GM23338 (cell line): Measurements from ENCODE around the gene TNFAIP8L2. TPM values are rescaled to one million over a fixed set of nuclear protein-coding genes. Genes with fewer than 3 reads are reported as not detected.
A peak's percentile ranks its signal among the peaks of the same experiment; 100 is the strongest.

ENCODE experiments used
- ATAC-seq: fragments of 200-7000 bp; cut with Tn5 transposase; 3 replicates; pipeline ENCODE4 v1.9.1; 2020
- DNase-seq: peaks from one replicate; pipeline ENCODE4 v3.0.0-alpha.2; 2015; ENCODE audit warnings: low spot score
- H2AFZ ChIP-seq: fragments of 200-600 bp; sonication (generic); 2 replicates; pipeline ENCODE4 v1.8.0; 2016; ENCODE audit warnings: antibody characterized with exemption, mild to moderate bottlenecking, moderate library complexity
- H3F3A ChIP-seq: fragments of 200-600 bp; sonication (generic); replicated peaks from 2 replicates; pipeline ENCODE4 v1.8.0; 2017; ENCODE audit warnings: antibody characterized with exemption, mixed run types, low read depth
- H3K27ac ChIP-seq: fragments of 200-600 bp; sonication (generic); 2 replicates; pipeline ENCODE4 v1.6.1; 2016; ENCODE audit warnings: low read depth
- H3K27me3 ChIP-seq: fragments of 200-600 bp; sonication (generic); 2 replicates; pipeline ENCODE4 v1.8.0; 2016; ENCODE audit warnings: mild to moderate bottlenecking, mixed run types, moderate library complexity; ENCODE audit not compliant: insufficient read depth
- H3K36me3 ChIP-seq: fragments of 200-600 bp; sonication (generic); 2 replicates; pipeline ENCODE4 v1.8.0; 2016; ENCODE audit warnings: mild to moderate bottlenecking; ENCODE audit not compliant: insufficient read depth
- H3K4me1 ChIP-seq: fragments of 200-600 bp; sonication (generic); 2 replicates; pipeline ENCODE4 v1.8.0; 2016; ENCODE audit warnings: mild to moderate bottlenecking, moderate library complexity; ENCODE audit not compliant: insufficient read depth
- H3K4me2 ChIP-seq: fragments of 200-600 bp; sonication (generic); 2 replicates; pipeline ENCODE4 v1.7.1; 2017; ENCODE audit warnings: mixed run types
- H3K4me3 ChIP-seq: fragments of 200-600 bp; sonication (generic); 2 replicates; pipeline ENCODE4 v1.6.1; 2016; ENCODE audit warnings: mixed run types
- H3K79me2 ChIP-seq: fragments of 200-600 bp; sonication (generic); replicated peaks from 2 replicates; pipeline ENCODE4 v1.8.0; 2017; ENCODE audit warnings: mild to moderate bottlenecking; ENCODE audit not compliant: insufficient read depth
- H3K9me2 ChIP-seq: fragments of 200-600 bp; sonication (generic); 2 replicates; pipeline ENCODE4 v1.8.0; 2017; ENCODE audit not compliant: insufficient read depth
- H4K20me1 ChIP-seq: fragments of 200-600 bp; sonication (generic); replicated peaks from 2 replicates; pipeline ENCODE4 v1.8.0; 2017; ENCODE audit warnings: mild to moderate bottlenecking; ENCODE audit not compliant: insufficient read depth
- H3K27ac Mint-ChIP-seq: 2 replicates; pipeline ENCODE4 v1.8.0; 2020; ENCODE audit warnings: inconsistent platforms, mild to moderate bottlenecking, moderate library complexity, mixed read lengths
- H3K27me3 Mint-ChIP-seq: 3 replicates; pipeline ENCODE4 v1.8.0; 2022; ENCODE audit warnings: low read depth, mild to moderate bottlenecking, moderate library complexity, mixed read lengths, inconsistent platforms; ENCODE audit not compliant: insufficient read depth, poor library complexity
- H3K36me3 Mint-ChIP-seq: 3 replicates; pipeline ENCODE4 v1.8.0; 2021; ENCODE audit warnings: low read depth, mild to moderate bottlenecking, inconsistent platforms, moderate library complexity, mixed read lengths
- H3K4me1 Mint-ChIP-seq: 3 replicates; pipeline ENCODE4 v1.8.0; 2020; ENCODE audit warnings: mild to moderate bottlenecking, inconsistent platforms, mixed read lengths
- H3K4me3 Mint-ChIP-seq: 3 replicates; pipeline ENCODE4 v1.8.0; 2021; ENCODE audit warnings: moderate library complexity, mild to moderate bottlenecking, inconsistent platforms, mixed read lengths
- H3K9me3 Mint-ChIP-seq: 3 replicates; pipeline ENCODE4 v1.8.0; 2020; ENCODE audit warnings: moderate library complexity, mild to moderate bottlenecking, inconsistent platforms, mixed read lengths
- CREB1 ChIP-seq: fragments of 250-450 bp; sonication (Bioruptor Pico); IDR thresholded peaks from 2 replicates; pipeline ENCODE4 v1.5.0; 2020; ENCODE audit warnings: low read depth, mild to moderate bottlenecking, moderate library complexity
- EZH2 ChIP-seq: fragments of 200-600 bp; sonication (generic); IDR thresholded peaks from one replicate; pipeline ENCODE4 v1.8.0; 2017; ENCODE audit warnings: antibody characterized with exemption, mild to moderate bottlenecking, low read depth; ENCODE audit not compliant: unreplicated experiment
- EZH2phosphoT487 ChIP-seq: fragments of 200-600 bp; sonication (generic); IDR thresholded peaks from one replicate; pipeline ENCODE4 v1.8.1; 2018; ENCODE audit warnings: antibody characterized with exemption; ENCODE audit not compliant: unreplicated experiment
- JUNB ChIP-seq: IDR thresholded peaks from one replicate; pipeline ENCODE4 v1.6.1; 2016; ENCODE audit warnings: antibody characterized with exemption; ENCODE audit not compliant: unreplicated experiment
- NANOG ChIP-seq: IDR thresholded peaks from 2 replicates; pipeline ENCODE4 v1.6.1; 2016; ENCODE audit warnings: antibody characterized with exemption, borderline replicate concordance
- POLR2AphosphoS5 ChIP-seq: IDR thresholded peaks from 2 replicates; pipeline ENCODE4 v1.6.1; 2016; ENCODE audit warnings: antibody characterized with exemption, low read depth
- STAT1 ChIP-seq: IDR thresholded peaks from one replicate; pipeline ENCODE4 v1.6.1; 2016; ENCODE audit warnings: antibody characterized with exemption; ENCODE audit not compliant: unreplicated experiment
- ZNF114 ChIP-seq: fragments of 250-450 bp; sonication (Bioruptor Pico); IDR thresholded peaks from 2 replicates; pipeline ENCODE4 v1.5.0; 2020; ENCODE audit warnings: mild to moderate bottlenecking, moderate library complexity
- ZNF331 ChIP-seq: fragments of 250-450 bp; sonication (Bioruptor Pico); IDR thresholded peaks from 2 replicates; pipeline ENCODE4 v1.5.0; 2020; ENCODE audit warnings: low read depth, mild to moderate bottlenecking, moderate library complexity
- polyA plus RNA-seq: library from polyadenylated mRNA; unstranded; fragments of >200 nt; fragmentation: Nextera tagmentation; extraction: Ambion mirVana; gene quantifications from 2 replicates; pipeline ENCODE4 v1.2.1, GENCODE V29; 2016
- total RNA-seq: library from RNA; depleted of rRNA; stranded (reverse); fragments of >200 nt; shearing (Covaris generic); gene quantifications from 2 replicates; pipeline ENCODE4 v1.2.3, GENCODE V29; 2014
- TF ChIP-seq, protein P1 (sequence below), 2 experiments: fragments of 200-600 bp in 1 of 2; sonication (generic) in 1 of 2; conservative IDR thresholded peaks; 2 replicates each; pipeline versions ENCODE4 v1.5.1 to v1.6.1; 2016 to 2017; ENCODE audit warnings: antibody characterized with exemption in 2 of 2, low read depth in 2 of 2, mild to moderate bottlenecking in 2 of 2, moderate library complexity in 1 of 2
- TF ChIP-seq, protein P2 (sequence below): IDR thresholded peaks from 2 replicates; pipeline ENCODE4 v1.6.1; 2016; ENCODE audit warnings: antibody characterized with exemption
- TF ChIP-seq, protein P3 (sequence below): fragments of 250-450 bp; sonication (Bioruptor Pico); IDR thresholded peaks from 2 replicates; pipeline ENCODE4 v1.5.0; 2020; ENCODE audit warnings: mild to moderate bottlenecking, moderate library complexity
- TF ChIP-seq, protein P4 (sequence below): IDR thresholded peaks from one replicate; pipeline ENCODE4 v1.6.1; 2018; ENCODE audit warnings: antibody characterized with exemption; ENCODE audit not compliant: unreplicated experiment

Gene TNFAIP8L2
- total and polyA plus RNA-seq, 2 experiments from 2014 or later: 0.40 TPM; not detected in 1

DNA sequence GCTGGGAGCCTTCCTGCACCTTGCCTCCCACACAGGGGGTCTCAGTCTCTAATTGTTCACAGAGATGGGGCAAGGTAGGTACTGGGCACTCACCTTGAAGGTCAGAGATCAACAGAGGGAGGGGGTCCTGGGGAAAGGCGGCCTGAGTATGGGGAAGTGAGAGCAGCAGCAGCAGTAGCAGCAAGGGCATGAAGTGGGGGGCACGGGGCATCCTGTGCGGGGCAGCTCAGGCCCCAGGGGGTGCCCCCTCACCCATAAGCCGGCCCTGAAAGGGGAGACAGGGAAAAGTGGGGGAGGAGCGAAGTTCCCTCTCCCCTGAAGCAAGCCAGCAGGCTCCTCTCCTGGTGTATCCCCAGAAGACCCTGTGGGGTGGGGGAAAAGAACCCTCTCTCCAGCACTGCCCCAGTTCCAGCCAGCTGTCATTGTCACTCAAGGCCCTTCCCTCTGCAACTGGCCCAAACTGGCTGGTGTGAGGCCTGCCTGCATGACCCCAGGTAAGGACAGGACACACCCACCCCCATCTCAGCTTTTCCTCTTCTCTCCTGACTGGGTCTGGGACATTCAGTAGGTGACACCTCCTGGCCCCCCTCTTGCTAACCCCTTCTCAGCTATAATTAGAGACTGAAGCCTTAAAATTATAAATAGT, 13.9 kb upstream of the TNFAIP8L2 start:
- H3K27ac ChIP-seq: no peak overlapping the region
- H3K4me3 ChIP-seq: no peak overlapping the region
- ATAC-seq (no peak), DNase-seq (no peak)
- H3K9me3 Mint-ChIP-seq: no peaks in the 10 kb centered on the region
- H4K20me1 ChIP-seq: peaks cover 5% of the 10 kb centered on the region; the same call in 1 of the 2 replicates
- peaks cover 3% of the 10 kb centered on the region for H3K36me3 Mint-ChIP-seq
- peak overlapping the region; percentile 98; the same call in 1 of the 2 replicates for H3K4me2 ChIP-seq
- H3F3A ChIP-seq: peaks cover 9% of the 10 kb centered on the region; the same call in 1 of the 2 replicates
- H3K79me2 ChIP-seq: no peaks in the 10 kb centered on the region; the same call in 1 of the 2 replicates
- no peaks in the 10 kb centered on the region for H3K36me3 ChIP-seq
- peaks cover 34% of the 10 kb centered on the region for H3K4me1 ChIP-seq
- H3K27ac Mint-ChIP-seq: no peak overlapping the region
- H3K4me3 Mint-ChIP-seq: no peak overlapping the region
- peaks cover 39% of the 10 kb centered on the region for H3K27me3 Mint-ChIP-seq
- H3K9me2 ChIP-seq: no peaks in the 10 kb centered on the region
- no peak overlapping the region for H2AFZ ChIP-seq
- peaks cover 36% of the 10 kb centered on the region for H3K4me1 Mint-ChIP-seq
- TF ChIP-seq ZNF331 (CRISPR knock-in tag) (no peak), JUNB (no peak), POLR2AphosphoS5 (no peak), CREB1 (CRISPR knock-in tag) (no peak), STAT1 (no peak), NANOG (no peak), EZH2 (no peak), ZNF114 (CRISPR knock-in tag) (no peak), EZH2phosphoT487 (no peak)
- TF ChIP-seq, protein P1, sequence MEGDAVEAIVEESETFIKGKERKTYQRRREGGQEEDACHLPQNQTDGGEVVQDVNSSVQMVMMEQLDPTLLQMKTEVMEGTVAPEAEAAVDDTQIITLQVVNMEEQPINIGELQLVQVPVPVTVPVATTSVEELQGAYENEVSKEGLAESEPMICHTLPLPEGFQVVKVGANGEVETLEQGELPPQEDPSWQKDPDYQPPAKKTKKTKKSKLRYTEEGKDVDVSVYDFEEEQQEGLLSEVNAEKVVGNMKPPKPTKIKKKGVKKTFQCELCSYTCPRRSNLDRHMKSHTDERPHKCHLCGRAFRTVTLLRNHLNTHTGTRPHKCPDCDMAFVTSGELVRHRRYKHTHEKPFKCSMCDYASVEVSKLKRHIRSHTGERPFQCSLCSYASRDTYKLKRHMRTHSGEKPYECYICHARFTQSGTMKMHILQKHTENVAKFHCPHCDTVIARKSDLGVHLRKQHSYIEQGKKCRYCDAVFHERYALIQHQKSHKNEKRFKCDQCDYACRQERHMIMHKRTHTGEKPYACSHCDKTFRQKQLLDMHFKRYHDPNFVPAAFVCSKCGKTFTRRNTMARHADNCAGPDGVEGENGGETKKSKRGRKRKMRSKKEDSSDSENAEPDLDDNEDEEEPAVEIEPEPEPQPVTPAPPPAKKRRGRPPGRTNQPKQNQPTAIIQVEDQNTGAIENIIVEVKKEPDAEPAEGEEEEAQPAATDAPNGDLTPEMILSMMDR (conservative IDR thresholded peaks at IDR 0.05; ENCODE audit: low read depth in 2 of 2): no peak
- TF ChIP-seq, protein P2, sequence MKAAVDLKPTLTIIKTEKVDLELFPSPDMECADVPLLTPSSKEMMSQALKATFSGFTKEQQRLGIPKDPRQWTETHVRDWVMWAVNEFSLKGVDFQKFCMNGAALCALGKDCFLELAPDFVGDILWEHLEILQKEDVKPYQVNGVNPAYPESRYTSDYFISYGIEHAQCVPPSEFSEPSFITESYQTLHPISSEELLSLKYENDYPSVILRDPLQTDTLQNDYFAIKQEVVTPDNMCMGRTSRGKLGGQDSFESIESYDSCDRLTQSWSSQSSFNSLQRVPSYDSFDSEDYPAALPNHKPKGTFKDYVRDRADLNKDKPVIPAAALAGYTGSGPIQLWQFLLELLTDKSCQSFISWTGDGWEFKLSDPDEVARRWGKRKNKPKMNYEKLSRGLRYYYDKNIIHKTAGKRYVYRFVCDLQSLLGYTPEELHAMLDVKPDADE: no peak
- TF ChIP-seq, protein P3, sequence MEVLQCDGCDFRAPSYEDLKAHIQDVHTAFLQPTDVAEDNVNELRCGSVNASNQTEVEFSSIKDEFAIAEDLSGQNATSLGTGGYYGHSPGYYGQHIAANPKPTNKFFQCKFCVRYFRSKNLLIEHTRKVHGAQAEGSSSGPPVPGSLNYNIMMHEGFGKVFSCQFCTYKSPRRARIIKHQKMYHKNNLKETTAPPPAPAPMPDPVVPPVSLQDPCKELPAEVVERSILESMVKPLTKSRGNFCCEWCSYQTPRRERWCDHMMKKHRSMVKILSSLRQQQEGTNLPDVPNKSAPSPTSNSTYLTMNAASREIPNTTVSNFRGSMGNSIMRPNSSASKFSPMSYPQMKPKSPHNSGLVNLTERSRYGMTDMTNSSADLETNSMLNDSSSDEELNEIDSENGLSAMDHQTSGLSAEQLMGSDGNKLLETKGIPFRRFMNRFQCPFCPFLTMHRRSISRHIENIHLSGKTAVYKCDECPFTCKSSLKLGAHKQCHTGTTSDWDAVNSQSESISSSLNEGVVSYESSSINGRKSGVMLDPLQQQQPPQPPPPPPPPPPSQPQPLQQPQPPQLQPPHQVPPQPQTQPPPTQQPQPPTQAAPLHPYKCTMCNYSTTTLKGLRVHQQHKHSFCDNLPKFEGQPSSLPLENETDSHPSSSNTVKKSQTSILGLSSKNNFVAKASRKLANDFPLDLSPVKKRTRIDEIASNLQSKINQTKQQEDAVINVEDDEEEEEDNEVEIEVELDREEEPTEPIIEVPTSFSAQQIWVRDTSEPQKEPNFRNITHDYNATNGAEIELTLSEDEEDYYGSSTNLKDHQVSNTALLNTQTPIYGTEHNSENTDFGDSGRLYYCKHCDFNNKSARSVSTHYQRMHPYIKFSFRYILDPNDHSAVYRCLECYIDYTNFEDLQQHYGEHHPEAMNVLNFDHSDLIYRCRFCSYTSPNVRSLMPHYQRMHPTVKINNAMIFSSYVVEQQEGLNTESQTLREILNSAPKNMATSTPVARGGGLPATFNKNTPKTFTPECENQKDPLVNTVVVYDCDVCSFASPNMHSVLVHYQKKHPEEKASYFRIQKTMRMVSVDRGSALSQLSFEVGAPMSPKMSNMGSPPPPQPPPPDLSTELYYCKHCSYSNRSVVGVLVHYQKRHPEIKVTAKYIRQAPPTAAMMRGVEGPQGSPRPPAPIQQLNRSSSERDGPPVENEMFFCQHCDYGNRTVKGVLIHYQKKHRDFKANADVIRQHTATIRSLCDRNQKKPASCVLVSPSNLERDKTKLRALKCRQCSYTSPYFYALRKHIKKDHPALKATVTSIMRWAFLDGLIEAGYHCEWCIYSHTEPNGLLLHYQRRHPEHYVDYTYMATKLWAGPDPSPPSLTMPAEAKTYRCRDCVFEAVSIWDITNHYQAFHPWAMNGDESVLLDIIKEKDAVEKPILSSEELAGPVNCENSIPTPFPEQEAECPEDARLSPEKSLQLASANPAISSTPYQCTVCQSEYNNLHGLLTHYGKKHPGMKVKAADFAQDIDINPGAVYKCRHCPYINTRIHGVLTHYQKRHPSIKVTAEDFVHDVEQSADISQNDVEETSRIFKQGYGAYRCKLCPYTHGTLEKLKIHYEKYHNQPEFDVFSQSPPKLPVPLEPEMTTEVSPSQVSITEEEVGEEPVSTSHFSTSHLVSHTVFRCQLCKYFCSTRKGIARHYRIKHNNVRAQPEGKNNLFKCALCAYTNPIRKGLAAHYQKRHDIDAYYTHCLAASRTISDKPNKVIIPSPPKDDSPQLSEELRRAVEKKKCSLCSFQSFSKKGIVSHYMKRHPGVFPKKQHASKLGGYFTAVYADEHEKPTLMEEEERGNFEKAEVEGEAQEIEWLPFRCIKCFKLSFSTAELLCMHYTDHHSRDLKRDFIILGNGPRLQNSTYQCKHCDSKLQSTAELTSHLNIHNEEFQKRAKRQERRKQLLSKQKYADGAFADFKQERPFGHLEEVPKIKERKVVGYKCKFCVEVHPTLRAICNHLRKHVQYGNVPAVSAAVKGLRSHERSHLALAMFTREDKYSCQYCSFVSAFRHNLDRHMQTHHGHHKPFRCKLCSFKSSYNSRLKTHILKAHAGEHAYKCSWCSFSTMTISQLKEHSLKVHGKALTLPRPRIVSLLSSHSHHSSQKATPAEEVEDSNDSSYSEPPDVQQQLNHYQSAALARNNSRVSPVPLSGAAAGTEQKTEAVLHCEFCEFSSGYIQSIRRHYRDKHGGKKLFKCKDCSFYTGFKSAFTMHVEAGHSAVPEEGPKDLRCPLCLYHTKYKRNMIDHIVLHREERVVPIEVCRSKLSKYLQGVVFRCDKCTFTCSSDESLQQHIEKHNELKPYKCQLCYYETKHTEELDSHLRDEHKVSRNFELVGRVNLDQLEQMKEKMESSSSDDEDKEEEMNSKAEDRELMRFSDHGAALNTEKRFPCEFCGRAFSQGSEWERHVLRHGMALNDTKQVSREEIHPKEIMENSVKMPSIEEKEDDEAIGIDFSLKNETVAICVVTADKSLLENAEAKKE: no peak
- TF ChIP-seq, protein P4, sequence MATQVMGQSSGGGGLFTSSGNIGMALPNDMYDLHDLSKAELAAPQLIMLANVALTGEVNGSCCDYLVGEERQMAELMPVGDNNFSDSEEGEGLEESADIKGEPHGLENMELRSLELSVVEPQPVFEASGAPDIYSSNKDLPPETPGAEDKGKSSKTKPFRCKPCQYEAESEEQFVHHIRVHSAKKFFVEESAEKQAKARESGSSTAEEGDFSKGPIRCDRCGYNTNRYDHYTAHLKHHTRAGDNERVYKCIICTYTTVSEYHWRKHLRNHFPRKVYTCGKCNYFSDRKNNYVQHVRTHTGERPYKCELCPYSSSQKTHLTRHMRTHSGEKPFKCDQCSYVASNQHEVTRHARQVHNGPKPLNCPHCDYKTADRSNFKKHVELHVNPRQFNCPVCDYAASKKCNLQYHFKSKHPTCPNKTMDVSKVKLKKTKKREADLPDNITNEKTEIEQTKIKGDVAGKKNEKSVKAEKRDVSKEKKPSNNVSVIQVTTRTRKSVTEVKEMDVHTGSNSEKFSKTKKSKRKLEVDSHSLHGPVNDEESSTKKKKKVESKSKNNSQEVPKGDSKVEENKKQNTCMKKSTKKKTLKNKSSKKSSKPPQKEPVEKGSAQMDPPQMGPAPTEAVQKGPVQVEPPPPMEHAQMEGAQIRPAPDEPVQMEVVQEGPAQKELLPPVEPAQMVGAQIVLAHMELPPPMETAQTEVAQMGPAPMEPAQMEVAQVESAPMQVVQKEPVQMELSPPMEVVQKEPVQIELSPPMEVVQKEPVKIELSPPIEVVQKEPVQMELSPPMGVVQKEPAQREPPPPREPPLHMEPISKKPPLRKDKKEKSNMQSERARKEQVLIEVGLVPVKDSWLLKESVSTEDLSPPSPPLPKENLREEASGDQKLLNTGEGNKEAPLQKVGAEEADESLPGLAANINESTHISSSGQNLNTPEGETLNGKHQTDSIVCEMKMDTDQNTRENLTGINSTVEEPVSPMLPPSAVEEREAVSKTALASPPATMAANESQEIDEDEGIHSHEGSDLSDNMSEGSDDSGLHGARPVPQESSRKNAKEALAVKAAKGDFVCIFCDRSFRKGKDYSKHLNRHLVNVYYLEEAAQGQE: no peak
- peaks cover 24% of the 10 kb centered on the region for H3K27me3 ChIP-seq
